ENCODE data around the gene CHRND.

CHRND gene

GRCh38 chr2:232525791-232526371 is at the start of gene CHRND:
Gene CHRND (plus strand): TSS chr2:232526160. CDS start chr2:232526216, 56 bp downstream.
- DNase-seq: no peak

- DNase-seq: no peak
Observed at GRCh38 chr2:232476791-232477190, 49.2 kb upstream of the CHRND start.

- DNase-seq: no peak
Observed at GRCh38 chr2:232477751-232478510, 48.0 kb upstream of the CHRND start.

- no peak for DNase-seq
Observed at GRCh38 chr2:232478571-232479340, 47.2 kb upstream of the CHRND start.

- DNase-seq: no peak
Observed at GRCh38 chr2:232479341-232480200, 46.4 kb upstream of the CHRND start.

GRCh38 chr2:232480201-232481190 is 45.5 kb upstream of the CHRND start:
- DNase-seq: no peak

- DNase-seq: no peak
Observed at GRCh38 chr2:232481322-232482140, 44.4 kb upstream of the CHRND start.

- no peak for DNase-seq
Observed at GRCh38 chr2:232482301-232483238, 43.4 kb upstream of the CHRND start.

GRCh38 chr2:232483311-232483922 is 42.5 kb upstream of the CHRND start:
- DNase-seq: no peak

GRCh38 chr2:232483923-232484627 is 41.9 kb upstream of the CHRND start:
- DNase-seq: no peak

- DNase-seq: no peak
Observed at GRCh38 chr2:232484628-232485347, 41.2 kb upstream of the CHRND start.

GRCh38 chr2:232485348-232485756 is 40.6 kb upstream of the CHRND start:
- DNase-seq: no peak

- DNase-seq: no peak
Observed at GRCh38 chr2:232485757-232486557, 40.0 kb upstream of the CHRND start.

GRCh38 chr2:232486558-232487384 is 39.2 kb upstream of the CHRND start:
- no peak for DNase-seq

GRCh38 chr2:232487385-232488096 is 38.4 kb upstream of the CHRND start, which contains the start of gene ECEL1:
Gene ECEL1 (minus strand): TSS chr2:232487834. CDS start chr2:232486653, 1,181 bp downstream.
- no peak for DNase-seq
